ENCODE data around the gene SLCO3A1. TPM values are rescaled to one million over a fixed set of nuclear protein-coding genes. Genes with fewer than 3 reads are reported as not detected.

SLCO3A1 gene
- total RNA-seq, 2 donors from 2014 or later, result 21.4 to 27.3 TPM

DNA sequence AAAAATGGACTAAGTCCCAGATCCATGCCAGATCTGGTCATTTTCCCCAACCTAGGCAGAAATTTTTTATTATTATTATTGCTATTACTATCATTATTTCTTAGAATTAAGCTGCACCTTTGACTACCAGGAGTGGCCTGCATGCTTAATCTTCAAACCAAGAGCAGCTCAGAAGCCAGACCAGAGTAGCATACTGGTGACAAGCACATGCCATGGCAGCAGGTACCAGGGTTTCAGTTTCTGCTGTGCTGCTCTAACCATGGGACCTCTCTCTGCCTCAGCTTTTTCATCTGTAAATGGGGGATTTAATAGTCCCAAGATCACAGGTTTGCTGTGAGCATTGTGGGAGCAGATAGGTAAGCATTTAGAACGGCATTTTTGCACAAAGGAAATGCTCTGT lies 262.3 kb downstream of the SLCO3A1 start:
- Histone ChIP-seq H3K4me3 (no peak overlapping the region), H3K9me3 (no peaks in the 10 kb centered on the region), H3K36me3 (peaks cover 7% of the 10 kb centered on the region), H3K27me3 (no peaks in the 10 kb centered on the region), H3K4me1 (peaks cover 0 to 25% of the 10 kb centered on the region in 2 donors), H3K27ac (no peak overlapping the region)
- TF ChIP-seq, protein P1, sequence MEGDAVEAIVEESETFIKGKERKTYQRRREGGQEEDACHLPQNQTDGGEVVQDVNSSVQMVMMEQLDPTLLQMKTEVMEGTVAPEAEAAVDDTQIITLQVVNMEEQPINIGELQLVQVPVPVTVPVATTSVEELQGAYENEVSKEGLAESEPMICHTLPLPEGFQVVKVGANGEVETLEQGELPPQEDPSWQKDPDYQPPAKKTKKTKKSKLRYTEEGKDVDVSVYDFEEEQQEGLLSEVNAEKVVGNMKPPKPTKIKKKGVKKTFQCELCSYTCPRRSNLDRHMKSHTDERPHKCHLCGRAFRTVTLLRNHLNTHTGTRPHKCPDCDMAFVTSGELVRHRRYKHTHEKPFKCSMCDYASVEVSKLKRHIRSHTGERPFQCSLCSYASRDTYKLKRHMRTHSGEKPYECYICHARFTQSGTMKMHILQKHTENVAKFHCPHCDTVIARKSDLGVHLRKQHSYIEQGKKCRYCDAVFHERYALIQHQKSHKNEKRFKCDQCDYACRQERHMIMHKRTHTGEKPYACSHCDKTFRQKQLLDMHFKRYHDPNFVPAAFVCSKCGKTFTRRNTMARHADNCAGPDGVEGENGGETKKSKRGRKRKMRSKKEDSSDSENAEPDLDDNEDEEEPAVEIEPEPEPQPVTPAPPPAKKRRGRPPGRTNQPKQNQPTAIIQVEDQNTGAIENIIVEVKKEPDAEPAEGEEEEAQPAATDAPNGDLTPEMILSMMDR (IDR thresholded peaks at IDR 0.05), result no peak
- no peak for DNase-seq (ENCODE audit: low spot score)

DNA sequence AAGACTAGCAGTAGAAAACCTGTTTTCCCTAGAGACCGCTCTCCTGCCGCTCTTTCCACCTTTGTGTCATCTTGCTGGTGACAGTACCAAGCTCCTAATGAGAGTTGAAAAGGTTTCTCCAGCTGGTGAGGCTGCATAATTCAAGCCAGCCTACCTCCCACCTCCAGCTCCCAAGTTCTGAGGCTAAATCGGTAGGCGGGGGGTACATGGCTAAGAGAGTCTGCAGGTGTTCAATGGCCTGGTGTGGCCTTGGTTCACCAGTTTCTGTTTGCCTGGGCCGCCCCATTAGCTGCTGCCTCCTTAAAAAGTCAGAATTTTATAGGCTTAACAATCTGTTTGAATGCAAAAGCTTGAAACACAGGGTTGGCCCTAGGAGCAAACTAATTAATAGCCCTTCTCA lies 262.8 kb downstream of the SLCO3A1 start:
- TF ChIP-seq, protein P1 (IDR thresholded peaks at IDR 0.05), result no peak
- Histone ChIP-seq H3K9me3 (no peaks in the 10 kb centered on the region), H3K4me1 (peaks cover 0 to 20% of the 10 kb centered on the region in 2 donors), H3K27ac (no peak overlapping the region), H3K4me3 (no peak overlapping the region), H3K36me3 (peaks cover 12% of the 10 kb centered on the region), H3K27me3 (no peaks in the 10 kb centered on the region)
- no peak for DNase-seq (ENCODE audit: low spot score)

GRCh38 chr15:92117261-92117731 lies 263.8 kb downstream of the SLCO3A1 start:
- Histone ChIP-seq H3K4me1 (peaks cover 0 to 16% of the 10 kb centered on the region in 2 donors), H3K36me3 (peaks cover 18% of the 10 kb centered on the region), H3K27ac (no peak overlapping the region), H3K9me3 (no peaks in the 10 kb centered on the region), H3K27me3 (no peaks in the 10 kb centered on the region), H3K4me3 (no peak overlapping the region)
- TF ChIP-seq, protein P1 (IDR thresholded peaks at IDR 0.05), result no peak
- DNase-seq (ENCODE audit: low spot score), result no peak

DNA sequence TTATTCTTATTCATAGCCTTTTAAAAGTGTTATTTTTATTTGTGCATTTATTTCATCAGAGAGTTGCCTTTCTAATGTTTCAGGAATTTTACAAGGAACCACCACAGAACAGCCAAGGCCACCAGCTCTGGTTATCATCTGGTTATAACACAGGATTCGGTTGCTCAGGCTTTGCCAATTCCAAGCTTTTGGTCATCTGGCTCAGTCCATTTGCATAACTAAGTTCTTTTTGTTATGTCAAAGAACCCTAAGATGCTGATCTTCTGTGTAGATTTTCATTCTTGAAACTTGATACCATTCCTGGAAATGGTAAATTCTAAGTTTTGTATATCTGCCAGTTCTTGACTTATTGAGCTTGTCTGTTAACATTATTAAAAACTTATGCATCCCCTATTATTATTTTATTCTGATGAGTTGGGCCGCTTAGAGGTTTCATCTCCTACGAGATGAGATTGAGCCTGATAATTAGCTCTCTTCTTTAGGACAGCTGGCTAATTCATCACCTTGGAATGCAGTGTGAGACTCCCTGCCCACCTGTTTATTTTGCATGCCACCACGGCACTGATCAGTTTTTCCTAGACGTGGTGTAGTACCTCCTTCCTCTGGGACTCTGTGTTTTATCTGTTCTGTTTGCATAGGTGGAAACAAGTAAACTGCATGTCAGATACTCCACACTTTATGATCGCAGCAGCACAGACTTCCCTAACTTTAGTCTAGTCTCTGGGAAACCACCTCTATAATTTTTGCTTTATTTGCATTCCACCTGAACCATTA lies 264.8 kb downstream of the SLCO3A1 start:
- Histone ChIP-seq H3K36me3 (peaks cover 18% of the 10 kb centered on the region), H3K4me3 (no peak overlapping the region), H3K27ac (no peak overlapping the region), H3K9me3 (no peaks in the 10 kb centered on the region), H3K4me1 (peaks cover 0 to 16% of the 10 kb centered on the region in 2 donors), H3K27me3 (no peaks in the 10 kb centered on the region)
- no peak for DNase-seq (ENCODE audit: low spot score)
- TF ChIP-seq, protein P1 (IDR thresholded peaks at IDR 0.05), result no peak

DNA sequence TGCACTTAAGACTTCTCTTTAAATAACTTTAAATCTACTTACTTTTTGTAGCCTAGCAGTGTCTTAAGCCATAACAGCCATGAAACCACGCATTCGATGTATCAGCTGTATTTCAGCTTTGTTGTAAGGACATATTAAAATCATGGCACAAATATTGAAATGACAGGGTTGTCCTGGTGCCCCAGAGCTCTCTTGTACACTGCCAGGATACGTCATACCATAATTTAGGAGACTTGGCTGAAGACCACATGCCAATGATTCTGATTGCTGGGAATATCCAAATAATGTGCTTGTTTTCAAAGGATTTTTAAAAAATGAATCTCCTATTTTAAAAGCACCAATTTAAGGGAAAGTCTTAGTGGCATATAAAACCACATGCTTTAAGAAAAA lies 265.4 kb downstream of the SLCO3A1 start:
- TF ChIP-seq, protein P1 (IDR thresholded peaks at IDR 0.05), result no peak
- no peak overlapping the region for H3K4me3 ChIP-seq
- H3K27me3 ChIP-seq, result no peaks in the 10 kb centered on the region
- no peak overlapping the region for H3K27ac ChIP-seq
- H3K4me1 ChIP-seq, result peaks cover 0 to 20% of the 10 kb centered on the region in 2 donors
- DNase-seq (ENCODE audit: low spot score), result no peak
- H3K36me3 ChIP-seq, result peaks cover 18% of the 10 kb centered on the region
- no peaks in the 10 kb centered on the region for H3K9me3 ChIP-seq
